ENCODE results near the gene EPOP.

- TF ChIP-seq CTCF (IDR thresholded peaks at IDR 0.05) (no peak), POLR2A (IDR thresholded peaks at IDR 0.05) (no peak)
These were observed 38.7 kb downstream of the EPOP start for GRCh38 chr17:38636054-38636453.
